RKO (cell line): ENCODE measurements around the gene NUB1.

Experiments used
- DNase-seq: peaks from one replicate; pipeline ENCODE4 v3.0.0-alpha.2; 2016; ENCODE audit warnings: low spot score

NUB1 gene

GRCh38 chr7:151345576-151346469 lies 4.2 kb downstream of the NUB1 start:
- DNase-seq = no peak

- no peak for DNase-seq
These were observed 4.8 kb downstream of the NUB1 start for GRCh38 chr7:151346470-151346769.

- DNase-seq = no peak
These were observed 5.6 kb downstream of the NUB1 start for GRCh38 chr7:151347200-151347599.

- DNase-seq = no peak
These were observed 7.4 kb downstream of the NUB1 start for GRCh38 chr7:151348970-151349369.

GRCh38 chr7:151349507-151349853 lies 7.9 kb downstream of the NUB1 start:
- DNase-seq = no peak

GRCh38 chr7:151351027-151351426 lies 9.4 kb downstream of the NUB1 start:
- peak; percentile 40 for DNase-seq

GRCh38 chr7:151351967-151352366 lies 10.4 kb downstream of the NUB1 start:
- DNase-seq = no peak

- DNase-seq = no peak
These were observed 10.9 kb downstream of the NUB1 start for GRCh38 chr7:151352512-151352911.

GRCh38 chr7:151361193-151361959 lies 19.8 kb downstream of the NUB1 start:
- DNase-seq = no peak

GRCh38 chr7:151363182-151363581 lies 21.6 kb downstream of the NUB1 start:
- DNase-seq = no peak

GRCh38 chr7:151366166-151366879 lies 24.7 kb downstream of the NUB1 start:
- no peak for DNase-seq

GRCh38 chr7:151366880-151367222 lies 25.2 kb downstream of the NUB1 start:
- DNase-seq = no peak

- DNase-seq = no peak
These were observed 25.7 kb downstream of the NUB1 start for GRCh38 chr7:151367284-151367683.

- DNase-seq = peak; percentile 72
These were observed 26.5 kb downstream of the NUB1 start for GRCh38 chr7:151368136-151368571.

- no peak for DNase-seq
These were observed 29.7 kb downstream of the NUB1 start for GRCh38 chr7:151371266-151371665.

- no peak for DNase-seq
These were observed 31.1 kb downstream of the NUB1 start for GRCh38 chr7:151372612-151373265.

GRCh38 chr7:151373599-151373998 lies 32.0 kb downstream of the NUB1 start:
- no peak for DNase-seq

GRCh38 chr7:151374139-151374538 lies 32.5 kb downstream of the NUB1 start:
- DNase-seq = no peak

GRCh38 chr7:151374726-151375125 lies 33.1 kb downstream of the NUB1 start:
- DNase-seq = no peak

- no peak for DNase-seq
These were observed 34.1 kb downstream of the NUB1 start for GRCh38 chr7:151375530-151376217.

- no peak for DNase-seq
These were observed 34.7 kb downstream of the NUB1 start for GRCh38 chr7:151376218-151376902.
